GM19452 (cell line): ENCODE data around the gene ACTL9.
"Not testable (repeated sequence)": the region's sequence is repeated elsewhere in the genome, so short reads cannot be mapped to it uniquely, and the experiment has no call there.

Source experiments
- ATAC-seq: cut with Tn5 transposase; IDR thresholded peaks from one replicate; pipeline ENCODE4 v1.9.1; 2021; ENCODE audit not compliant: unreplicated experiment

The ACTL9 gene

GRCh38 chr19:8698433-8699063 is at the start of gene ACTL9:
Gene ACTL9, minus strand, starts transcription at chr19:8698795. Its CDS starts 94 bp downstream, at chr19:8698701.
- ATAC-seq: no peak

- ATAC-seq: not testable (repeated sequence)
Observed at GRCh38 chr19:8739291-8740065, 40.9 kb upstream of the ACTL9 start.

- ATAC-seq: no peak
Observed at GRCh38 chr19:8738377-8738776, 39.8 kb upstream of the ACTL9 start.

GRCh38 chr19:8731428-8732169 is 33.0 kb upstream of the ACTL9 start:
- ATAC-seq: no peak

GRCh38 chr19:8724276-8724675 is 25.7 kb upstream of the ACTL9 start:
- ATAC-seq: no peak

GRCh38 chr19:8722032-8722431 is 23.4 kb upstream of the ACTL9 start:
- ATAC-seq: no peak

GRCh38 chr19:8721334-8721733 is 22.7 kb upstream of the ACTL9 start, which contains the start of gene OR2Z1:
Gene OR2Z1, plus strand, starts transcription at chr19:8721634. Its CDS starts 9,395 bp downstream, at chr19:8731029.
- ATAC-seq: no peak

GRCh38 chr19:8710337-8710736 is 11.7 kb upstream of the ACTL9 start:
- ATAC-seq: not testable (repeated sequence)

GRCh38 chr19:8705742-8706141 is 7.1 kb upstream of the ACTL9 start:
- no peak for ATAC-seq

- ATAC-seq: not testable (repeated sequence)
Observed at GRCh38 chr19:8705304-8705703, 6.7 kb upstream of the ACTL9 start.

GRCh38 chr19:8703223-8703622 is 4.6 kb upstream of the ACTL9 start:
- no peak for ATAC-seq

- ATAC-seq: no peak
Observed at GRCh38 chr19:8702350-8702749, 3.8 kb upstream of the ACTL9 start.

GRCh38 chr19:8700956-8701355 is 2.4 kb upstream of the ACTL9 start:
- no peak for ATAC-seq

- no peak for ATAC-seq
Observed at GRCh38 chr19:8699908-8700307, 1.3 kb upstream of the ACTL9 start.

- ATAC-seq: no peak
Observed at GRCh38 chr19:8697671-8698432, 743 bp downstream of the ACTL9 start.

GRCh38 chr19:8696993-8697392 is 1.6 kb downstream of the ACTL9 start:
- no peak for ATAC-seq

- ATAC-seq: no peak
Observed at GRCh38 chr19:8695911-8696310, 2.7 kb downstream of the ACTL9 start.

GRCh38 chr19:8695501-8695900 is 3.1 kb downstream of the ACTL9 start:
- ATAC-seq: no peak

- ATAC-seq: no peak
Observed at GRCh38 chr19:8690753-8691539, 7.6 kb downstream of the ACTL9 start.

- no peak for ATAC-seq
Observed at GRCh38 chr19:8688930-8689329, 9.7 kb downstream of the ACTL9 start.
